ENCODE measurements around the gene POLR1A. TPM values are rescaled to one million over a fixed set of nuclear protein-coding genes. Genes with fewer than 3 reads are reported as not detected.

The POLR1A gene
- total RNA-seq, 2 experiments from 2014 or later: 13.1 to 13.4 TPM

- ATAC-seq (ENCODE audit: poor library complexity) (no peak), DNase-seq (peak in 12 of 14 experiments; percentile 20 to 73 (median 50))
- Histone ChIP-seq H3K4me1 (ENCODE audit: insufficient read depth, low read length) (peaks cover 94% of the 10 kb centered on the region), H3K4me3 (ENCODE audit: low read length) (no peak overlapping the region), H3K27me3 (ENCODE audit: control insufficient read depth in 1 of 2, insufficient read depth in 2 of 2, low read length in 2 of 2) (no peaks in the 10 kb centered on the region), H3K36me3 (ENCODE audit: insufficient read depth, low read length) (peaks cover 20% of the 10 kb centered on the region), H3K27ac (ENCODE audit: low read depth in 1 of 2, low read length in 2 of 2) (peak overlapping the region; percentile 88 to 92), H3K9me3 (ENCODE audit: control insufficient read depth in 1 of 2, insufficient read depth in 1 of 2, low read length in 2 of 2) (no peaks in the 10 kb centered on the region)
- ChIA-PET CTCF (interaction anchor here (1.1 to 4.9 kb wide), 6 partner anchors 10 to 224 kb away, joined by 3 to 52 read pairs (median 11); partner anchors contain the start of gene ST3GAL5), POLR2A (interaction anchor here (1.5 to 5.3 kb wide), 8 partner anchors 20 to 585 kb away, joined by 3 to 75 read pairs (median 10); partner anchors contain the start of genes KDM3A, POLR1A, PTCD3 and ST3GAL5)
- peak overlapping the region; percentile 78 for H3K4me3 Mint-ChIP-seq
- H3K36me3 Mint-ChIP-seq (ENCODE audit: low read depth): peaks cover 38% of the 10 kb centered on the region
- peak overlapping the region; percentile 97 for H3K27ac Mint-ChIP-seq
- no peak for TF ChIP-seq CTCF (IDR thresholded peaks at IDR 0.05)
- no peaks in the 10 kb centered on the region for H3K9me3 Mint-ChIP-seq
- intact Hi-C loops (cut with DNase I, micrococcal nuclease): loop anchor here (2.0 to 5.0 kb wide), 6 partner anchors 40 to 210 kb away; partner anchors contain the start of genes IMMT (in 1 of the 2), MRPL35 (in 1 of the 2) and PTCD3 (in 1 of the 2)
- H3K4me1 Mint-ChIP-seq (ENCODE audit: low read depth): peaks cover 84% of the 10 kb centered on the region
- peaks cover 5% of the 10 kb centered on the region for H3K27me3 Mint-ChIP-seq
Observed at GRCh38 chr2:86037141-86037794, 68.4 kb downstream of the POLR1A start.

GRCh38 chr2:86036669-86037138 lies 69.0 kb downstream of the POLR1A start:
- H3K27me3 ChIP-seq (ENCODE audit: control insufficient read depth in 1 of 2, insufficient read depth in 2 of 2, low read length in 2 of 2): no peaks in the 10 kb centered on the region
- H3K9me3 Mint-ChIP-seq: no peaks in the 10 kb centered on the region
- ATAC-seq (ENCODE audit: poor library complexity) (no peak), DNase-seq (peak in 2 of 14 experiments; percentile 17 to 55)
- ChIA-PET CTCF (interaction anchor here (1.0 to 4.9 kb wide), 9 partner anchors 10 to 223 kb away, joined by 3 to 52 read pairs (median 4); partner anchors contain the start of gene ST3GAL5), POLR2A (interaction anchor here (1.1 to 5.3 kb wide), 14 partner anchors 9 to 586 kb away, joined by 3 to 75 read pairs (median 6); partner anchors contain the start of genes KDM3A, POLR1A, PTCD3 and ST3GAL5)
- H3K36me3 ChIP-seq (ENCODE audit: insufficient read depth, low read length): peaks cover 20% of the 10 kb centered on the region
- H3K27ac Mint-ChIP-seq: peak overlapping the region; percentile 97
- intact Hi-C loops (cut with DNase I, micrococcal nuclease): loop anchor here (2.0 to 5.0 kb wide), 6 partner anchors 39 to 210 kb away; partner anchors contain the start of genes IMMT (in 1 of the 2), MRPL35 (in 1 of the 2) and PTCD3 (in 1 of the 2)
- no peaks in the 10 kb centered on the region for H3K9me3 ChIP-seq (ENCODE audit: control insufficient read depth in 1 of 2, insufficient read depth in 1 of 2, low read length in 2 of 2)
- peaks cover 78% of the 10 kb centered on the region for H3K4me1 Mint-ChIP-seq (ENCODE audit: low read depth)
- peaks cover 5% of the 10 kb centered on the region for H3K27me3 Mint-ChIP-seq
- TF ChIP-seq CTCF (IDR thresholded peaks at IDR 0.05): no peak
- peak overlapping the region; percentile 29 for H3K4me3 ChIP-seq (ENCODE audit: low read length)
- peaks cover 97% of the 10 kb centered on the region for H3K4me1 ChIP-seq (ENCODE audit: insufficient read depth, low read length)
- peaks cover 43% of the 10 kb centered on the region for H3K36me3 Mint-ChIP-seq (ENCODE audit: low read depth)
- H3K27ac ChIP-seq (ENCODE audit: low read depth in 1 of 2, low read length in 2 of 2): peak overlapping the region; percentile 88 to 92
- H3K4me3 Mint-ChIP-seq: peak overlapping the region; percentile 78

GRCh38 chr2:86035883-86036668 lies 69.6 kb downstream of the POLR1A start:
- Mint-ChIP-seq H3K27ac (peak overlapping the region; percentile 97), H3K27me3 (peaks cover 3% of the 10 kb centered on the region), H3K9me3 (no peaks in the 10 kb centered on the region), H3K36me3 (ENCODE audit: low read depth) (peaks cover 45% of the 10 kb centered on the region), H3K4me1 (ENCODE audit: low read depth) (peaks cover 72% of the 10 kb centered on the region), H3K4me3 (peak overlapping the region; percentile 78)
- Histone ChIP-seq H3K9me3 (ENCODE audit: control insufficient read depth in 1 of 2, insufficient read depth in 1 of 2, low read length in 2 of 2) (no peaks in the 10 kb centered on the region), H3K36me3 (ENCODE audit: insufficient read depth, low read length) (peaks cover 24% of the 10 kb centered on the region), H3K4me3 (ENCODE audit: low read length) (peak overlapping the region; percentile 29), H3K27me3 (ENCODE audit: control insufficient read depth in 1 of 2, insufficient read depth in 2 of 2, low read length in 2 of 2) (no peaks in the 10 kb centered on the region), H3K4me1 (ENCODE audit: insufficient read depth, low read length) (peaks cover 92% of the 10 kb centered on the region), H3K27ac (ENCODE audit: low read depth in 1 of 2, low read length in 2 of 2) (peak overlapping the region; percentile 88 to 92)
- ChIA-PET CTCF (interaction anchor here (0.7 to 4.9 kb wide), 10 partner anchors 9 to 222 kb away, joined by 3 to 52 read pairs (median 4); partner anchors contain the start of genes POLR1A, PTCD3 and ST3GAL5), POLR2A (interaction anchor here (0.6 to 5.3 kb wide), 14 partner anchors 9 to 1468 kb away, joined by 3 to 75 read pairs (median 6); partner anchors contain the start of genes KDM3A, POLR1A, PTCD3 and ST3GAL5)
- TF ChIP-seq CTCF (IDR thresholded peaks at IDR 0.05): peak; percentile 46
- ATAC-seq (ENCODE audit: poor library complexity) (peak; percentile 53), DNase-seq (peak; percentile 47 to 91 (median 68))
- intact Hi-C loops (cut with DNase I, micrococcal nuclease): loop anchor here (2.0 to 5.0 kb wide), 7 partner anchors 39 to 209 kb away; partner anchors contain the start of genes IMMT (in 1 of the 2), MRPL35 (in 1 of the 2), PTCD3 (in 1 of the 2) and ST3GAL5 (in 1 of the 2)

Measured in CD4-positive, alpha-beta T cell (primary cell).